Measurements from ENCODE around the gene SEMA6B. TPM values are rescaled to one million over a fixed set of nuclear protein-coding genes. Genes with fewer than 3 reads are reported as not detected.

The SEMA6B gene
- total RNA-seq, 1 experiment from 2014 or later, result 5.7 TPM

- in situ Hi-C loops (cut with HindIII; ENCODE audit: low pct_unique_long_range_greater_than_20kb, low sequenced_read_pairs) (no loop called here), intact Hi-C loops (cut with micrococcal nuclease; ENCODE audit: unreplicated experiment) (no loop called here)
- H3K9me3 ChIP-seq (ENCODE audit: control insufficient read depth, insufficient read depth, low read depth, low read length), result no peaks in the 10 kb centered on the region
- CTCF ChIA-PET, result no interaction called here
- H3K27ac ChIP-seq (ENCODE audit: low read length), result no peak overlapping the region
- DNase-seq (ENCODE audit: low read depth, low spot score) (no peak), ATAC-seq (no peak)
- TF ChIP-seq POLR2AphosphoS5 (IDR thresholded peaks at IDR 0.05; ENCODE audit: low read depth, low read length) (no peak), CTCF (IDR thresholded peaks at IDR 0.05) (no peak), REST (IDR thresholded peaks at IDR 0.05; ENCODE audit: insufficient read depth in 1 of 2, low read depth in 2 of 2, low read length in 1 of 2) (no peak), TCF7L2 (IDR thresholded peaks at IDR 0.05; ENCODE audit: low read depth, low read length) (no peak), SIN3A (IDR thresholded peaks at IDR 0.05; ENCODE audit: borderline replicate concordance, insufficient read depth, low read depth, low read length) (no peak)
- H3K4me3 ChIP-seq (ENCODE audit: low read depth in 2 of 2, low read length in 2 of 2), result no peak overlapping the region
- H3K36me3 ChIP-seq (ENCODE audit: control insufficient read depth, insufficient read depth, low read length), result no peaks in the 10 kb centered on the region
- H3K27me3 ChIP-seq (ENCODE audit: control insufficient read depth, insufficient read depth, low read length), result no peaks in the 10 kb centered on the region
- no TSS peak for BruUV-seq (replicated peaks)
- POLR2A ChIA-PET, result no interaction called here
- H3K4me1 ChIP-seq (ENCODE audit: control insufficient read depth, insufficient read depth, low read length), result no peaks in the 10 kb centered on the region
Measured at GRCh38 chr19:4503132-4503824, 56.2 kb downstream of the SEMA6B start.

- no peaks in the 10 kb centered on the region for H3K4me1 ChIP-seq (ENCODE audit: control insufficient read depth, insufficient read depth, low read length)
- no TSS peak for BruUV-seq (replicated peaks)
- TF ChIP-seq REST (IDR thresholded peaks at IDR 0.05; ENCODE audit: insufficient read depth in 1 of 2, low read depth in 2 of 2, low read length in 1 of 2) (no peak), POLR2AphosphoS5 (IDR thresholded peaks at IDR 0.05; ENCODE audit: low read depth, low read length) (no peak), SIN3A (IDR thresholded peaks at IDR 0.05; ENCODE audit: borderline replicate concordance, insufficient read depth, low read depth, low read length) (no peak), TCF7L2 (IDR thresholded peaks at IDR 0.05; ENCODE audit: low read depth, low read length) (no peak), CTCF (IDR thresholded peaks at IDR 0.05) (no peak)
- CTCF ChIA-PET, result no interaction called here
- in situ Hi-C loops (cut with HindIII; ENCODE audit: low pct_unique_long_range_greater_than_20kb, low sequenced_read_pairs), result no loop called here
- intact Hi-C loops (cut with micrococcal nuclease; ENCODE audit: unreplicated experiment), result no loop called here
- H3K27ac ChIP-seq (ENCODE audit: low read length), result no peak overlapping the region
- ATAC-seq, result no peak
- H3K9me3 ChIP-seq (ENCODE audit: control insufficient read depth, insufficient read depth, low read depth, low read length), result no peaks in the 10 kb centered on the region
- POLR2A ChIA-PET, result interaction anchor here (0.6 kb wide), 1 partner anchor 193 kb away, joined by 3 read pairs; no protein-coding TSS in a partner anchor
- DNase-seq (ENCODE audit: low read depth, low spot score), result no peak
- no peaks in the 10 kb centered on the region for H3K27me3 ChIP-seq (ENCODE audit: control insufficient read depth, insufficient read depth, low read length)
- no peak overlapping the region for H3K4me3 ChIP-seq (ENCODE audit: low read depth in 2 of 2, low read length in 2 of 2)
- H3K36me3 ChIP-seq (ENCODE audit: control insufficient read depth, insufficient read depth, low read length), result no peaks in the 10 kb centered on the region
Measured at GRCh38 chr19:4502282-4503131, 57.0 kb downstream of the SEMA6B start.

All from Panc1 (cell line).